Spleen (tissue), 7 donors: ENCODE results near the gene IQSEC3.

Experiments used
- POLR2A ChIP-seq, 3 donors: fragments of 450-650 bp; IDR thresholded peaks; one replicate each; pipeline ENCODE4 v1.5.1; 2017; ENCODE audit warnings: antibody characterized with exemption in 3 of 3, mild to moderate bottlenecking in 1 of 3
- TF ChIP-seq, protein P1 (sequence below), 11 experiments: fragments of 200-600 bp in 7 of 11; fragments of 450-650 bp in 4 of 11; sonication (generic) in 4 of 11; IDR thresholded peaks in 8 of 11; conservative IDR thresholded peaks in 3 of 11; 1 replicate in 7 of 11; 2 replicates in 4 of 11; pipeline versions ENCODE4 v1.4.0 to v1.8.0; 2016 to 2021; ENCODE audit warnings: antibody characterized with exemption in 11 of 11, inconsistent platforms in 4 of 11, mild to moderate bottlenecking in 1 of 11
- donor health status: DM: no; HTN: no; CAD: no; lungs with moderate emphysema.
- donor health status: DM: no; HTN: no; CAD: no.
- donor health status: DM: no; HTN: no; CAD: no.

DNA sequence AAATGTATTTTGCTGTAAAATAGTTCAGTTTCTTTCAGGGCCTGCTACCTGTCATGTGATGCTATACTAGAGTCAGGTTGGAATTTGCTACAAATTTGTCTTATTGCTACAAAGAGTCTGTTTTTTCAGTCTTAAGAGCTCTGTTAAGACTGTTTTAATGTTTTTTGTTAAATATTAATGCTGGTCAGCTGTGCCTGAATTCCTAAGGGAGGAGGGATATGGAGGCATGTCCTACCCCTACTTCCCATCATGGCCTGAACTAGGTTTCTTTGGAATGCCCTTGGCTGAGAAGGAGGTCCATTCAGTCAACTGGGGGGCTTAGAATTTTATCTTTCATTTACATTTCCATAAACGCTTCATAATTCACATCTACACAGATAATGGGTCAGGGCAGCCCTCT lies 30.0 kb downstream of the IQSEC3 start:
- TF ChIP-seq POLR2A (IDR thresholded peaks at IDR 0.05), result no peak
- TF ChIP-seq, protein P1, sequence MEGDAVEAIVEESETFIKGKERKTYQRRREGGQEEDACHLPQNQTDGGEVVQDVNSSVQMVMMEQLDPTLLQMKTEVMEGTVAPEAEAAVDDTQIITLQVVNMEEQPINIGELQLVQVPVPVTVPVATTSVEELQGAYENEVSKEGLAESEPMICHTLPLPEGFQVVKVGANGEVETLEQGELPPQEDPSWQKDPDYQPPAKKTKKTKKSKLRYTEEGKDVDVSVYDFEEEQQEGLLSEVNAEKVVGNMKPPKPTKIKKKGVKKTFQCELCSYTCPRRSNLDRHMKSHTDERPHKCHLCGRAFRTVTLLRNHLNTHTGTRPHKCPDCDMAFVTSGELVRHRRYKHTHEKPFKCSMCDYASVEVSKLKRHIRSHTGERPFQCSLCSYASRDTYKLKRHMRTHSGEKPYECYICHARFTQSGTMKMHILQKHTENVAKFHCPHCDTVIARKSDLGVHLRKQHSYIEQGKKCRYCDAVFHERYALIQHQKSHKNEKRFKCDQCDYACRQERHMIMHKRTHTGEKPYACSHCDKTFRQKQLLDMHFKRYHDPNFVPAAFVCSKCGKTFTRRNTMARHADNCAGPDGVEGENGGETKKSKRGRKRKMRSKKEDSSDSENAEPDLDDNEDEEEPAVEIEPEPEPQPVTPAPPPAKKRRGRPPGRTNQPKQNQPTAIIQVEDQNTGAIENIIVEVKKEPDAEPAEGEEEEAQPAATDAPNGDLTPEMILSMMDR (IDR thresholded peaks at IDR 0.05 in 8 of 11, conservative IDR thresholded peaks at IDR 0.05 in 3 of 11), result no peak
